Pancreas (tissue), 10 donors: ENCODE data around the gene ST6GALNAC2. TPM values are rescaled to one million over a fixed set of nuclear protein-coding genes. Genes with fewer than 3 reads are reported as not detected.

Source experiments
- ATAC-seq, 4 donors: fragments of 200-7000 bp; cut with Tn5 transposase; one replicate each; pipeline versions ENCODE4 v1.8.0 to v1.9.1; 2020; ENCODE audit warnings: mild to moderate bottlenecking in 4 of 4, moderate library complexity in 4 of 4
- DNase-seq, 6 donors: peaks; one replicate each; pipeline ENCODE4 v3.0.0-alpha.2; 2020
- FAIRE-seq: peaks from 2 replicates; lab custom pipeline; 2012; peaks lifted over from hg19 to GRCh38; lab: Jason Lieb, UNC
- H3K27ac ChIP-seq, 4 donors: fragments of 200-600 bp; sonication (generic); 1 replicate in 3 of 4; 2 replicates in 1 of 4; pipeline versions ENCODE4 v1.5.0 to v1.8.0; 2020
- H3K27me3 ChIP-seq, 4 donors: fragments of 200-600 bp; one replicate each; pipeline ENCODE4 v1.8.0; 2021
- H3K36me3 ChIP-seq, 3 donors: fragments of 200-600 bp; sonication (generic) in 1 of 3; one replicate each; pipeline versions ENCODE4 v1.5.0 to v1.8.0; 2020 to 2021
- H3K4me1 ChIP-seq, 3 donors: fragments of 200-600 bp; one replicate each; pipeline ENCODE4 v1.8.0; 2021
- H3K4me3 ChIP-seq, 4 donors: fragments of 200-600 bp; sonication (generic) in 2 of 4; one replicate each; pipeline versions ENCODE4 v1.5.0 to v1.8.0; 2020 to 2021
- H3K9me3 ChIP-seq, 4 donors: fragments of 200-600 bp; one replicate each; pipeline ENCODE4 v1.8.0; 2021
- WGBS, 2 donors: extraction: QIAGEN DNeasy Blood & Tissue Kit; methylation state at CpG; one replicate each; pipeline ENCODE4 v1.1.7; 2013; 5-methylcytosine and 5-hydroxymethylcytosine counted together
- intact Hi-C, 3 donors: fragments of 100-400 bp; cut with DNase I; formaldehyde crosslinking; loops; one replicate each; pipeline versions ENCODE4 v1.11.1 to v1.14.2; 2022
- polyA plus RNA-seq, 2 donors: library from polyadenylated mRNA; stranded (reverse); fragments of 200-250 nt; gene quantifications; one replicate each; pipeline ENCODE4 v1.2.3, GENCODE V29; 2013
- total RNA-seq, 6 donors: library from RNA; stranded (reverse); fragmentation: NEBNext Ultra II Directional in 4 of 6; extraction: Animal tissue kit (Norgen Biotek cat#: 25700) in 4 of 6; gene quantifications; one replicate each; pipeline versions ENCODE4 v1.2.1 to v1.2.4, GENCODE V29; 2021 to 2023
- TF ChIP-seq, protein P1 (sequence below), 4 donors: fragments of 200-600 bp; sonication (generic) in 3 of 4; IDR thresholded peaks; one replicate each; pipeline versions ENCODE4 v1.5.0 to v1.8.0; 2021; ENCODE audit warnings: antibody characterized with exemption in 4 of 4
- donor health status: healthy with polysubstance abuse.
- donor health status: DM: no; HTN: no; CAD: no; lungs with moderate emphysema.
- donor health status: DM: no; HTN: no; CAD: no.
- donor health status: control.
- donor health status: control.
- donor health status: Bipolar disorder and iron deficiency.
- donor health status: DM: yes; HTN: yes; CAD: no.
- donor health status: DM: no; HTN: no; CAD: no.
- donor health status: DM: no; HTN: no; CAD: no.
- donor health status: DM: yes; HTN: yes; CAD: no.

ST6GALNAC2 gene
- total and polyA plus RNA-seq, 8 donors, result 5.0 to 15.0 (median 6.9) TPM

- Histone ChIP-seq H3K36me3 (no peaks in the 10 kb centered on the region), H3K27ac (no peak overlapping the region), H3K9me3 (no peaks in the 10 kb centered on the region), H3K27me3 (no peaks in the 10 kb centered on the region), H3K4me3 (no peak overlapping the region), H3K4me1 (no peaks in the 10 kb centered on the region)
- WGBS, 2 donors, result 77 to 87% methylated on average over 3 of the region's 3 CpGs
- no peak for DNase-seq
- intact Hi-C loops, result no loop called here
- ATAC-seq, result no peak
- TF ChIP-seq, protein P1, sequence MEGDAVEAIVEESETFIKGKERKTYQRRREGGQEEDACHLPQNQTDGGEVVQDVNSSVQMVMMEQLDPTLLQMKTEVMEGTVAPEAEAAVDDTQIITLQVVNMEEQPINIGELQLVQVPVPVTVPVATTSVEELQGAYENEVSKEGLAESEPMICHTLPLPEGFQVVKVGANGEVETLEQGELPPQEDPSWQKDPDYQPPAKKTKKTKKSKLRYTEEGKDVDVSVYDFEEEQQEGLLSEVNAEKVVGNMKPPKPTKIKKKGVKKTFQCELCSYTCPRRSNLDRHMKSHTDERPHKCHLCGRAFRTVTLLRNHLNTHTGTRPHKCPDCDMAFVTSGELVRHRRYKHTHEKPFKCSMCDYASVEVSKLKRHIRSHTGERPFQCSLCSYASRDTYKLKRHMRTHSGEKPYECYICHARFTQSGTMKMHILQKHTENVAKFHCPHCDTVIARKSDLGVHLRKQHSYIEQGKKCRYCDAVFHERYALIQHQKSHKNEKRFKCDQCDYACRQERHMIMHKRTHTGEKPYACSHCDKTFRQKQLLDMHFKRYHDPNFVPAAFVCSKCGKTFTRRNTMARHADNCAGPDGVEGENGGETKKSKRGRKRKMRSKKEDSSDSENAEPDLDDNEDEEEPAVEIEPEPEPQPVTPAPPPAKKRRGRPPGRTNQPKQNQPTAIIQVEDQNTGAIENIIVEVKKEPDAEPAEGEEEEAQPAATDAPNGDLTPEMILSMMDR (IDR thresholded peaks at IDR 0.05), result no peak
- no peak for FAIRE-seq
Measured at GRCh38 chr17:76594690-76595089, 9.0 kb upstream of the ST6GALNAC2 start.

DNA sequence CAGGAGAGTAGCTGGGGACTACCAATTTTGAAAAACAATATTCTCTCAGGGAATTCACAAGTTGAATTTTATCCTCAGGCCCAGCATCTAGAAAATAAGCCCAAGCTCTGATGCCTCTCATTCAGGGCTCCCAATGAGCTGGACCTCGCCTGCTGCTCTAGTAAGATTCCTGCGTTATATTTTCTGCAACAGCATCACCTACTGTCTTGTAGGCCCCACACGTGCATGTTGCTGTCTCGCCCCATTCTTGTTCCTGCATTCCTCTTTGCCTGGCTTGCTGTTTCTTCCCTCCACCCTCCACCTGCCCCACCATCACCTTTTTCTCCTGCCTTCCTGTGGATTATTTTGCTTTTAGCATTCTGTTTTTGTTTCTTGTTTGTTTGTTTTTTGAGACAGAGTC lies 8.3 kb upstream of the ST6GALNAC2 start:
- ATAC-seq, result no peak
- DNase-seq, result no peak
- TF ChIP-seq, protein P1 (IDR thresholded peaks at IDR 0.05), result no peak
- H3K4me3 ChIP-seq, result no peak overlapping the region
- no peak for FAIRE-seq
- intact Hi-C loops, result no loop called here
- no peak overlapping the region for H3K27ac ChIP-seq
- no peaks in the 10 kb centered on the region for H3K9me3 ChIP-seq
- H3K4me1 ChIP-seq, result no peaks in the 10 kb centered on the region
- no peaks in the 10 kb centered on the region for H3K36me3 ChIP-seq
- 82 to 93% methylated on average over 4 of the region's 4 CpGs for WGBS, 2 donors
- no peaks in the 10 kb centered on the region for H3K27me3 ChIP-seq

- no peak overlapping the region for H3K4me3 ChIP-seq
- TF ChIP-seq, protein P1 (IDR thresholded peaks at IDR 0.05), result no peak
Measured at GRCh38 chr17:76593384-76593826, 7.7 kb upstream of the ST6GALNAC2 start.

GRCh38 chr17:76588182-76588581 lies 2.5 kb upstream of the ST6GALNAC2 start:
- H3K27me3 ChIP-seq, result no peaks in the 10 kb centered on the region
- no peaks in the 10 kb centered on the region for H3K9me3 ChIP-seq
- ATAC-seq, result no peak
- H3K4me3 ChIP-seq, result no peak overlapping the region
- TF ChIP-seq, protein P1 (IDR thresholded peaks at IDR 0.05), result no peak
- intact Hi-C loops, result no loop called here
- no peaks in the 10 kb centered on the region for H3K36me3 ChIP-seq
- H3K27ac ChIP-seq, result no peak overlapping the region
- no peak for DNase-seq
- FAIRE-seq, result no peak
- no peaks in the 10 kb centered on the region for H3K4me1 ChIP-seq

More at GRCh38 chr17:76593384-76593826, 7.7 kb upstream of the ST6GALNAC2 start:
- Histone ChIP-seq H3K27me3 (no peaks in the 10 kb centered on the region), H3K27ac (no peak overlapping the region), H3K36me3 (no peaks in the 10 kb centered on the region), H3K4me1 (no peaks in the 10 kb centered on the region), H3K9me3 (no peaks in the 10 kb centered on the region)
- 82 to 84% methylated on average over 8 of the region's 8 CpGs for WGBS, 2 donors
- DNase-seq (no peak), ATAC-seq (no peak), FAIRE-seq (no peak)
- intact Hi-C loops, result no loop called here

- no peak for DNase-seq
- TF ChIP-seq, protein P1 (IDR thresholded peaks at IDR 0.05), result no peak
- no peak overlapping the region for H3K27ac ChIP-seq
- H3K36me3 ChIP-seq, result no peaks in the 10 kb centered on the region
- no peaks in the 10 kb centered on the region for H3K27me3 ChIP-seq
- intact Hi-C loops, result no loop called here
- no peaks in the 10 kb centered on the region for H3K9me3 ChIP-seq
- FAIRE-seq, result no peak
- no peaks in the 10 kb centered on the region for H3K4me1 ChIP-seq
- no peak for ATAC-seq
- WGBS, 2 donors, result 41 to 43% methylated on average over 16 to 17 of the region's 17 CpGs
- no peak overlapping the region for H3K4me3 ChIP-seq
Measured at GRCh38 chr17:76586741-76587487, 1.3 kb upstream of the ST6GALNAC2 start.
